ENCODE results near the gene GGT1. TPM values are rescaled to one million over a fixed set of nuclear protein-coding genes. Genes with fewer than 3 reads are reported as not detected.
"Not testable (repeated sequence)": the region's sequence is repeated elsewhere in the genome, so short reads cannot be mapped to it uniquely, and the experiment has no call there.

Gene GGT1
- total RNA-seq, 1 donor from 2014 or later = 145 TPM

DNA sequence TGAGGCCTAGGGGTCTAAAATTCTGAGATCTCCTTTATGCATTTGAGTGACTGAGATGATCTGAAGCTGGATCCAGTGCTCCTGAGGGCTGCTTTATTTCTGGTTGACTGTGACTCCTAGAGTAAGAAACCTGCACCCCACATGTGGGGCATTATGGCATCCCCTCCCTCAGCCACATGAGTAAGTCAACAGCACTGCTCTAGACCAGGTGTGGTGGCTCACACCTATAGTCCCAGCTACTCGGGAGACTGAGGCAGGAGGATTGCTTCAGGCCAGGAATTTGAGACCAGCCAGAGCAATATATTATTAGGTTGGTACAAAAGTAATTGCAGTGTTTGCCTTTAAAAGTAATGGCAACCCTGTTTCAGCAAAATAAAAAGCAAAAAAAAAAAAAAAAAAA lies 39.3 kb downstream of the GGT1 start:
- DNase-seq (ENCODE audit: low read depth) = not testable (repeated sequence)

DNA sequence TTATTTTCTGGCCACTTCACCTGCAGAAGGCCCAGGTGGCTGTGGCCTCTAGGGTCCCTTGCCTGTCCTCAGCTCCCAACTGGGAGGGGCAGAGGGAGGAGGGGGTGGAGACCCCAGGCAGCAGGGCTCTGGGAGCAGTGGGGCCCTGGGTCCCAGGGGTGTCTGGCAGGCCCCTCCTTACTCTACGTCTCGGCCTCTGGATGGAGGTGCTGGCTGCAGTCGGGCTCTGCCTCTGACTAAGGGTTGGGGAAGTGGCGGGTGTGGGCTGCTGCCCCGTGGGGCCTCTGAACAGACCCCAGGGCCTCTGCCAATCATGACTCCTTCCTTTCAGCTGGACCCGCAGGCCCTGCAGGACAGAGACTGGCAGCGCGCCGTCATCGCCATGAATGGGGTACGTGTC lies 41.4 kb downstream of the GGT1 start:
- not testable (repeated sequence) for DNase-seq (ENCODE audit: low read depth)

DNA sequence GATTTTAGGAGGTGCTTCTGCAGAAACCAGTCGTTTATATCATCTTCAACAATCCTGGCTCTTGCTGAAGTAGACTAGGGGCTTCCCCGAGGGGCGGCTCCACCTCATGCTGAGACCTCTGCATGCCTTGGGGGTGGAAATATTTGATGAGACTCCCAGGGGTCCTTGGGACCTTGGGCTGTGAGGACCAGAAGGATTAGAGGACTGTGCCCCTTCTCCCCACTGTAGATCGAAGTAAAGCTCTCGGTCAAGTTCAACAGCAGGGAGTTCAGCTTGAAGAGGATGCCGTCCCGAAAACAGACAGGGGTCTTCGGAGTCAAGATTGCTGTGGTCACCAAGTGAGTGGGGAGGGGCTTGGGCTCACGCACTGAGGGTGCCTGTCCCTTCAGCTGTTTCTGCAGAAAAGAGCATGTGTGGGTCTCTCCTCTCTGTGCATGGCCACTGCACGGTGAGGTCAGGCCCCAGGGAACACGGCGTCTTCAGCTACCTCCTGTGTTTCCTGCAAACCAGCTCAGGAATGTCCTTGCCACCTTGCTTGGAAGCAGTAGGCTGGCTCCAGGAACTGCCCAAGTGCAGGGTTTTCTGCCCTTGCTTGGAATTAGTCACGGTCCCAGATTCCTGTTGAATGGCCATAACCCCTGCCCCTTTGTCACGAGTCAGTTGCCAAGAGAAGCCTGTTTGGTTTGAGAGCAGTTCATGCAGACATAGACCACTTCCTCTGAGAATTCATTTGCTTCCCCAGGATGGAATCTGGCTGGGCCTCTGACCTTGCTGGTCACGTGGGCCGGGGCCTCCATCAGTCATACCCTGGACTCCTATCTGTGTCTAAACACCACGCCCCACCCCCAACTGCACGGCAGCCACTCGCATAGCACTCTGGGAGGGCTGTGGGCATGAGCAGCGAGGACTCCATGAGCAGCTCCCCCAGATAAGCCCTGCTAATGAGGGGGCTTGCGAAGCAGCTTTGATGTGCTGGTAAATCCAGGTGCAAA lies 42.7 kb downstream of the GGT1 start:
- not testable (repeated sequence) for DNase-seq (ENCODE audit: low read depth)

DNA sequence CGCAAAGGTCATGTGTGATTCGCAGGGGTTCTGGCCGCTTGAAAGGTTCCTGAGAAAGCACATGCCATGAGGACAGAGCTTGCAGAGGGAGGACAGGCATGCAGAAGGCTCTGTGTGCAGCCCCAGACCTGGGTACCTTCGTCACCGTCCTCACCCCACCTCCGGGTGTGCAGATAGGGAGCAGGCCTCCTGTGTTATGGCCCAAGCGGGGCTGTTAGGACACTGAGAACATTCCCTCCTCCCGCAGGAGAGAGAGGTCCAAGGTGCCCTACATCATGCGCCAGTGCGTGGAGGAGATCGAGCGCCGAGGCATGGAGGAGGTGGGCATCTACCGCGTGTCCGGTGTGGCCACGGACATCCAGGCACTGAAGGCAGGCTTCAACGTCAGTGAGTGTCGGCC lies 43.8 kb downstream of the GGT1 start:
- not testable (repeated sequence) for DNase-seq (ENCODE audit: low read depth)

DNA sequence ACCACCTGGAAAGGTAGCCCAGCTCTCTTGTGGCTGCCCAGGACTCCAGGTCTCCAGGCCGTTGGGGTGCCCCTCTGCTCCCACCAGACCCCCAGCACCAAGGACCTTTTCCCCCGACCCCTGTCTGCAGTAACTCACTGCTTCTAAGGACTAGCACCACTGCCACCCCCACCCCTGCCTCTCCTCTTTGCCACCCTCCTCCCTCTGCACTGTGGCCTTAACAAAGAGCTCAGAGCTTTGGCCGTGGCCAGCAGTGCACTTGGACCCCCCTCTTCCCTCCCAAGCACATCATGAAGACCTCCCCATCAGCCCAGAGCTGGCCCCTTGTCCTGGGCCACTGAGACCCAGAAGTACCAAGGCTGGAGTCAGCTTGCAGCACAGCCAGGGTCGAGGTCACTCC lies 46.4 kb downstream of the GGT1 start:
- not testable (repeated sequence) for DNase-seq (ENCODE audit: low read depth)

DNA sequence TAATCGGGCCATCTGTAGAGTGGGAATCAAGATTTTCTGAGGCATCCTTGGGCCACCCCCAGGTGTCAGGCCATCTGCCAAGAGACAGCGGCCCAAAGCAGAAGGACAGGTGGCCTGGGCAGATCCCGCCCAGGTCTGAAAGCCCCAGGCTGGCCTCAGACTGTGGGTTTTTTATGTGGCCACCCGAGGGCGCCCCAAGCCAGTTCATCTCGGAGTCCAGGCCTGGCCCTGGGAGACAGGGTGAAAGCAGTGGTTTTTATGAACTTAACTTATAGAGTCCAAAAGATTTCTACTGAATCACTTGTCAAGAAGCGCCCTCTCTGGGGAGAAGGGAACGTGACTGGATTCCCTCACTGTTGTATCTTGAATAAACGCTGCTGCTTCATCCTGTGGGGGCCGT lies 47.9 kb downstream of the GGT1 start:
- not testable (repeated sequence) for DNase-seq (ENCODE audit: low read depth)

DNA sequence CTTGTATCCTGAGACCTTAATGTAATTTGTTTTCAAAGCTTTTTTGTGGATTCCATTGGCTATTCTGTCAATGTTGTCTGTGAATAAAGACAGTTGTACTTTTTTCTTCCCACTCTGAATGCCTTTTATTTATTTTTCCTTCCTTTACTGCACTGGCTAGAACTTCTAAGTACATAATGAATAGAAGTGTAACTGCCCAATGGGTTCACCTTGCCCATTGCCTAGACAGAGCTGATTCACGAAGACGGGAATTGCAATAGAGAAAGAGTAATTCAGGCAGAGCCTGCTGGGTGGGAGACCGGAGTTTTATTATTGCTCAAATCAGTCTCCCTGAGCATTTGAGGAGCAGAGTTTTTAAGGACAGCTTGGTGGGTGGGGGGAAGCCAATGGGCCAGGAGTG lies 62.4 kb downstream of the GGT1 start:
- not testable (repeated sequence) for DNase-seq (ENCODE audit: low read depth)

DNA sequence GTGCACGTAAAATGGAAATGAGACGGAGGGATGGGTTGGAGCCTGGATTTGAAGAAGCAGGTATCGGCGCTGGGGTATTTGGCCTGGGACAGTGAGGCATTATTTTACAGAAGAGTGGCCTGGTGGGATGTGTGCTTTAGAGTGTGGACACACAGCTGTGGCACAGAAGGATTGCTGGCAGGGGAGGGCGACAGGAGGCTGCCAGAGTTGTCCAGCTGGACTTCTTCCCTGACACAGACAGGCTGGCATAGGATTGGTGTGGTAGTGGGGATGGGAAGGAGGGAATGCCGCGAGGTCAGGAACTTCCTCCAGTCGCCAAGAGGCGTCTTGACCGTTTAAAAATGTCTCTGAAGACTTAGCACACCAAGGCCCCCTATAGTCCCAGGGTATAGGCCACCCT lies 64.9 kb downstream of the GGT1 start:
- not testable (repeated sequence) for DNase-seq (ENCODE audit: low read depth)

DNA sequence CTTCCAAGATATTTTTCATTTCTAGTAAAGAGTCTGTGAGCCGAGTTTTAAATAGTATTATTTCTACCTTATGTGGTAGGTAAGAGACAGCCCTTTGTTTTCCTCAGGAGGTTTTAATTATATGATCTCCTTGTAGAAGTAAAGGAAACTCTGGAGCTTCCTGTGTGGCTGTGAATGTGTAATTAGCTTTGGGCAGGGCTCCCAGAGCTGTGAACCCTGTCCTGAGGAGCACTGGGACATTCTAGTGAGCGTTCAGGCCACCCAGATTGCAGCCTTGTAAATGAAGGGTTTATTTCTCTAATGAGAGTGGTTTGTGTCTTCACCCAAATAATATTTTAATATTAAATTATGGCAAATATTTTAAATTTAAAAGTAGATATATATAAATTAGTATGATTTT lies 69.5 kb downstream of the GGT1 start:
- not testable (repeated sequence) for DNase-seq (ENCODE audit: low read depth)

Other genes starting within 250 kb of the GGT1 start
- 0.17 and 0.80 TPM in 2 replicates for gene ADORA2A, start 175.6 kb upstream of the GGT1 start, total RNA-seq
- not detected in 2 replicates for gene UPB1, start 107.9 kb upstream of the GGT1 start, total RNA-seq
- 129 and 169 TPM in 2 replicates for gene GUCD1, start 48.1 kb upstream of the GGT1 start, total RNA-seq
- 166 and 255 TPM in 2 replicates for gene SNRPD3, start 47.2 kb upstream of the GGT1 start, total RNA-seq
- 7.8 and 8.2 TPM in 2 replicates for gene LRRC75B, start 10.1 kb upstream of the GGT1 start, total RNA-seq
- gene PIWIL3, start 171.5 kb downstream of the GGT1 start, total RNA-seq = not detected in 2 replicates
- not detected in 2 replicates for gene SGSM1, start 203.0 kb downstream of the GGT1 start, total RNA-seq

All from renal cortical epithelial cell (primary cell).